GM06990 (cell line): ENCODE data around the gene EME2.

Source experiments
- DNase-seq: peaks from one replicate; pipeline ENCODE4 v3.0.0-alpha.2; 2011; ENCODE audit not compliant: insufficient read length; ENCODE audit errors: extremely low read depth
- H3K27me3 ChIP-seq: replicated peaks from 2 replicates; pipeline ENCODE4 v1.6.0; 2011; ENCODE audit warnings: low read length; ENCODE audit not compliant: control insufficient read depth, insufficient read depth
- H3K36me3 ChIP-seq: 2 replicates; pipeline ENCODE4 v1.5.1; 2011; ENCODE audit warnings: low read length; ENCODE audit not compliant: control insufficient read depth, insufficient read depth
- H3K4me3 ChIP-seq: replicated peaks from 2 replicates; pipeline ENCODE4 v1.5.1; 2011; ENCODE audit warnings: low read depth, mild to moderate bottlenecking, control low read depth, low read length
- TF ChIP-seq, protein P1 (sequence below): IDR thresholded peaks from 2 replicates; pipeline ENCODE4 v1.5.1; 2011; ENCODE audit warnings: low read length, control low read depth, mild to moderate bottlenecking, inconsistent platforms; ENCODE audit not compliant: insufficient read depth, poor library complexity, severe bottlenecking

The EME2 gene

DNA sequence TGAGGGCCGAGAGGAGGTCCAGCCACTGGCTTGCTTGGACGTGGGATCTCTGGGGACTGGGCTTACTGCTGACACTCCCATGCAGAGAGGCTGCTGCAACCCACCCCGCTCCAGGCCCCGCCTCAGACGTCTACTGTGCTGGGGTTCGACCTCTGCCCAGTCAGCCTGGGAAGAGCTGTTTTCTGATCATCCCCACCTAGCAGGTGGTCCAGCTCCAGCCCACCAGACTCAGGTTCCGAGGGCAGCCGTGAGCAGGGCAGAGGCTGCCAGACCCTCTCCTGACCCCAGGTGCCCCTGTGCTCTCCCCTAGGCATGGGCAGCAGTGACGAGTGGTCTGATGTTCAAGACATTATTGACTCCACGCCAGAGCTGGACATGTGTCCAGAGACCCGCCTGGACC, 24.7 kb upstream of the EME2 start:
- TF ChIP-seq, protein P1, sequence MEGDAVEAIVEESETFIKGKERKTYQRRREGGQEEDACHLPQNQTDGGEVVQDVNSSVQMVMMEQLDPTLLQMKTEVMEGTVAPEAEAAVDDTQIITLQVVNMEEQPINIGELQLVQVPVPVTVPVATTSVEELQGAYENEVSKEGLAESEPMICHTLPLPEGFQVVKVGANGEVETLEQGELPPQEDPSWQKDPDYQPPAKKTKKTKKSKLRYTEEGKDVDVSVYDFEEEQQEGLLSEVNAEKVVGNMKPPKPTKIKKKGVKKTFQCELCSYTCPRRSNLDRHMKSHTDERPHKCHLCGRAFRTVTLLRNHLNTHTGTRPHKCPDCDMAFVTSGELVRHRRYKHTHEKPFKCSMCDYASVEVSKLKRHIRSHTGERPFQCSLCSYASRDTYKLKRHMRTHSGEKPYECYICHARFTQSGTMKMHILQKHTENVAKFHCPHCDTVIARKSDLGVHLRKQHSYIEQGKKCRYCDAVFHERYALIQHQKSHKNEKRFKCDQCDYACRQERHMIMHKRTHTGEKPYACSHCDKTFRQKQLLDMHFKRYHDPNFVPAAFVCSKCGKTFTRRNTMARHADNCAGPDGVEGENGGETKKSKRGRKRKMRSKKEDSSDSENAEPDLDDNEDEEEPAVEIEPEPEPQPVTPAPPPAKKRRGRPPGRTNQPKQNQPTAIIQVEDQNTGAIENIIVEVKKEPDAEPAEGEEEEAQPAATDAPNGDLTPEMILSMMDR: no peak
- Histone ChIP-seq H3K4me3 (no peak overlapping the region), H3K36me3 (peaks cover 34% of the 10 kb centered on the region), H3K27me3 (no peaks in the 10 kb centered on the region)
- DNase-seq: no peak

DNA sequence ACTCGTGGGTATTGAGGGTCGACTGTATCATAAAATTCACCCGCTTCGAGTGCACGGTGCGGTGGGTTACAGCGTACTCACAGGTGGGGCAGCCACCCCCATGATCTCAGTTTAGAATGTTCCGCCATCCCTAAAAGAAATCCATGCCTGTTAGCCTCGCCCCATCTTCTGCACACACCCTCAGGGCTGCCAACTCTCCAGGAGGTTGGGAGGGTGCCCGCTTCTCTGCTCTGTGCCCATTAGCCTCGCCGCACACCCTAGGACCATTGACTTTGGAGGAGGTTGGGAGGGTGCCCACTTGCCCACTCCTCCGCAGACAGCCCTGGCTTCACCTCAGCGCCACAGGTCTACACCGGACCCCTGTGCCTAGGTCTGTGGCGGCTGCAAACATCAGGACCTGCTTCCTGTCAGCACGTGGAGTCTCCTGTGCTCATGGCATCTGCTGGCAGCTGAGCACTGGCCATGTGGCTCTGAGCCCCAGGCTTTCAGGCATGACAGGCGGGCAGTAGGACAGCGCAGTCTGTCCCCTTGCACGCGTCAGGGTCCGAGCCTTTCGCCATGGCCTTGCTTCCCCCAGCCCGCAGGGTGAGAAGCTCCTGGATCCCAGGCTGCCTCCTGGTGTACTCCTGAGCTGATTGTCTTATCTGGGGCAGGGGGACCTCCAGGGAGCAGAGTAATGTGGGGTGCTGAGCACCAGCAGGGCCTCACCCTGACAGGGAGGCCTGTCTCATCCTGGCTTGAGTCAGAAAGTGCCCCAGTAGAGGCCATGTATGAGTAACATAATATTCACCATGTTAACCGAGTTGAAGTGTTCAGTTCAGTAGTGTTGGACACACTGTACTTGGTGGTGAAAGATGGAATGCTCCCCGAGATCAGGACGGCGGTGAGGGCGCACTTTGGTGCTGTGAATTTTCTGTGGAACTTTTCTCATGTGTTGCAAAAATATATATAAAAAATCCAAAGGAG, 23.2 kb upstream of the EME2 start:
- DNase-seq: no peak
- Histone ChIP-seq H3K36me3 (peaks cover 28% of the 10 kb centered on the region), H3K4me3 (no peak overlapping the region), H3K27me3 (no peaks in the 10 kb centered on the region)
- TF ChIP-seq, protein P1: no peak

DNA sequence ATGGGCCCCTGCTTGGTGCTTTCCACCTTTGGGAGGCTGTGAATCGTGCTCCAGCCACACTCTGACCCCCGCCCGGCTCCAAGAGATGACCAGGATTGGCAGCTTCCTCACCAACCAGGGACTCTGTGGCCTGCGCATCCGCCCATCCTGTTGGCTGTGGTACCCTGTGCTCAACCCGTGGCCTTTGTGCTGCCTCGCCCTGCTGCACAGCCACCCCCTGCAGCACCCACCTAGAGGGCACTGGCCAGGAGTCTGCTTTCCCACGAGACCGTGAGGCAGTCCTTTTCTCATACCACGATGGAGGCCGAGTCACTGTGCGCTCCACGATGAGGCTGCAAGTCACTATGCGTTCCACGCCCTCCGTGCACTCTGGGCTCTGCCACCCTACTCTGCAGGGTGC, 20.7 kb upstream of the EME2 start:
- no peak overlapping the region for H3K4me3 ChIP-seq

DNA sequence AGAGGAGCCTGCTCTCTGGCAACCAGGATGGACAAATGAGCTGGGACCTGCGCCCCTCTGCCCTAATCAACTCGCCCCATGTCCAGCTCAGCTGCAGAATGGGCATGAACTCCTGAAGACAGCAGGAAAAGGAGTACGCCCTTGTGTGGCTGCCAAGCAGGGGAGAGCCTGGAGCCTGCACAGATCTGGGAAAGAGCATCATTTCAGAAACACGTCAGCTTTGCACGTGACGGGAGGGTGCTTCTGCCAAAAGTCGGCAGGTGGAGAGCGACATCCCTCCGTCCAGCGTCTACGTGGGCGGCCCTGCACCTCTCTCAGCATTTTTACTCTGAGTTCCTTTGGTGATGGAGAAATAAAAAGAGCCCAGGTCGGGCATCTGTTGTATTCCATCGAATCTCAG, 19.8 kb upstream of the EME2 start:
- no peak for DNase-seq
- Histone ChIP-seq H3K4me3 (no peak overlapping the region), H3K27me3 (no peaks in the 10 kb centered on the region), H3K36me3 (peaks cover 28% of the 10 kb centered on the region)
- TF ChIP-seq, protein P1: no peak

More for the DNA sequence above, 20.7 kb upstream of the EME2 start:
- DNase-seq: no peak
- H3K27me3 ChIP-seq: no peaks in the 10 kb centered on the region
- TF ChIP-seq, protein P1: no peak
- H3K36me3 ChIP-seq: peaks cover 27% of the 10 kb centered on the region

DNA sequence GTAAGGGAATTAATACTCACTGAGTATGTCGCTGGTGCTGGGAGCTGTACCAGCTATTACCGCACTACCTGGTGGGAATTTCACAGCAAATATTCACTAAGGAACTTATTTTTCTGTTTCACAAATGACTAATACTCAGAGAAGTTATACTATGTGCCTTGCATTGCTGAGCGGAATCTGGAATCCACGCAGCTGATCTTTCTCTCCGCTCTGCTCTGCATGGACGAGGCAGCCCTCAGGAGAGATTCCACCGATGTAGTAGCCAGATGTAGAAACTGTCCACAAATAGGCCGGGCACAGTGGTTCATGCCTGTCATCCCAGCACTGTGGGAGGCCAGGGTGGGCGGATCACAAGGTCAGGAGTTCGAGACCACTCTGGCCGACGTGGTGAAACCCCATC, 18.4 kb upstream of the EME2 start:
- H3K36me3 ChIP-seq: peaks cover 20% of the 10 kb centered on the region
- no peak for DNase-seq
- no peaks in the 10 kb centered on the region for H3K27me3 ChIP-seq
- TF ChIP-seq, protein P1: no peak
- H3K4me3 ChIP-seq: no peak overlapping the region
